Ecto neural progenitor cell (in vitro differentiated cells): Measurements from ENCODE around the gene TRIM65.

Experiments used
- DNase-seq: peaks from one replicate; pipeline ENCODE4 v3.0.0-alpha.2; 2018; ENCODE audit warnings: low spot score

The TRIM65 gene

GRCh38 chr17:75917141-75917916 is 20.6 kb upstream of the TRIM65 start:
- peak; percentile 43 for DNase-seq

GRCh38 chr17:75915268-75915667 is 18.5 kb upstream of the TRIM65 start:
- no peak for DNase-seq

- DNase-seq: peak; percentile 48
Measured at GRCh38 chr17:75914643-75915267, 18.0 kb upstream of the TRIM65 start.

- peak; percentile 46 for DNase-seq
Measured at GRCh38 chr17:75913537-75914210, 16.9 kb upstream of the TRIM65 start.

GRCh38 chr17:75910699-75911098 is 13.9 kb upstream of the TRIM65 start:
- peak; percentile 68 for DNase-seq

GRCh38 chr17:75909812-75910274 is 13.1 kb upstream of the TRIM65 start:
- DNase-seq: peak; percentile 49

GRCh38 chr17:75909051-75909811 is 12.5 kb upstream of the TRIM65 start:
- peak; percentile 43 for DNase-seq

- DNase-seq: peak; percentile 47
Measured at GRCh38 chr17:75908201-75908600, 11.4 kb upstream of the TRIM65 start.

- peak; percentile 48 for DNase-seq
Measured at GRCh38 chr17:75906143-75906884, 9.6 kb upstream of the TRIM65 start.

GRCh38 chr17:75904749-75905521 is 8.2 kb upstream of the TRIM65 start, which contains the start of gene MRPL38:
MRPL38 (minus strand) TSS chr17:75904884; CDS start chr17:75904875, 9 bp downstream.
- peak; percentile 99 for DNase-seq

GRCh38 chr17:75902406-75902805 is 5.7 kb upstream of the TRIM65 start:
- DNase-seq: no peak

GRCh38 chr17:75901727-75902126 is 5.0 kb upstream of the TRIM65 start:
- no peak for DNase-seq

- DNase-seq: no peak
Measured at GRCh38 chr17:75900691-75901533, 4.2 kb upstream of the TRIM65 start.

- no peak for DNase-seq
Measured at GRCh38 chr17:75899767-75900468, 3.2 kb upstream of the TRIM65 start.

- DNase-seq: no peak
Measured at GRCh38 chr17:75899353-75899752, 2.6 kb upstream of the TRIM65 start.

- DNase-seq: no peak
Measured at GRCh38 chr17:75898791-75899190, 2.0 kb upstream of the TRIM65 start.

GRCh38 chr17:75898065-75898464 is 1.3 kb upstream of the TRIM65 start:
- no peak for DNase-seq

GRCh38 chr17:75897160-75898019 is 639 bp upstream of the TRIM65 start:
- no peak for DNase-seq
